Stimulated activated CD8-positive, alpha-beta memory T cell treated with anti-CD3 and anti-CD28 coated beads, Interleukin-7, amount 100 ng/mL, for 48 hours (primary cell): ENCODE results near the gene KBTBD3.
A peak's percentile ranks its signal among the peaks of the same experiment; 100 is the strongest.

Source experiments
- DNase-seq, 2 donors: peaks; one replicate each; pipeline ENCODE4 v3.0.0-alpha.2; 2020; ENCODE audit warnings: low read depth in 1 of 2; ENCODE audit errors: extremely low read depth in 1 of 2

The KBTBD3 gene, protein sequence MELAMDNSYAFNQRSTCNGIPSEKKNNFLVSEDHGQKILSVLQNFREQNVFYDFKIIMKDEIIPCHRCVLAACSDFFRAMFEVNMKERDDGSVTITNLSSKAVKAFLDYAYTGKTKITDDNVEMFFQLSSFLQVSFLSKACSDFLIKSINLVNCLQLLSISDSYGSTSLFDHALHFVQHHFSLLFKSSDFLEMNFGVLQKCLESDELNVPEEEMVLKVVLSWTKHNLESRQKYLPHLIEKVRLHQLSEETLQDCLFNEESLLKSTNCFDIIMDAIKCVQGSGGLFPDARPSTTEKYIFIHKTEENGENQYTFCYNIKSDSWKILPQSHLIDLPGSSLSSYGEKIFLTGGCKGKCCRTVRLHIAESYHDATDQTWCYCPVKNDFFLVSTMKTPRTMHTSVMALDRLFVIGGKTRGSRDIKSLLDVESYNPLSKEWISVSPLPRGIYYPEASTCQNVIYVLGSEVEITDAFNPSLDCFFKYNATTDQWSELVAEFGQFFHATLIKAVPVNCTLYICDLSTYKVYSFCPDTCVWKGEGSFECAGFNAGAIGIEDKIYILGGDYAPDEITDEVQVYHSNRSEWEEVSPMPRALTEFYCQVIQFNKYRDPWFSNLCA

DNA sequence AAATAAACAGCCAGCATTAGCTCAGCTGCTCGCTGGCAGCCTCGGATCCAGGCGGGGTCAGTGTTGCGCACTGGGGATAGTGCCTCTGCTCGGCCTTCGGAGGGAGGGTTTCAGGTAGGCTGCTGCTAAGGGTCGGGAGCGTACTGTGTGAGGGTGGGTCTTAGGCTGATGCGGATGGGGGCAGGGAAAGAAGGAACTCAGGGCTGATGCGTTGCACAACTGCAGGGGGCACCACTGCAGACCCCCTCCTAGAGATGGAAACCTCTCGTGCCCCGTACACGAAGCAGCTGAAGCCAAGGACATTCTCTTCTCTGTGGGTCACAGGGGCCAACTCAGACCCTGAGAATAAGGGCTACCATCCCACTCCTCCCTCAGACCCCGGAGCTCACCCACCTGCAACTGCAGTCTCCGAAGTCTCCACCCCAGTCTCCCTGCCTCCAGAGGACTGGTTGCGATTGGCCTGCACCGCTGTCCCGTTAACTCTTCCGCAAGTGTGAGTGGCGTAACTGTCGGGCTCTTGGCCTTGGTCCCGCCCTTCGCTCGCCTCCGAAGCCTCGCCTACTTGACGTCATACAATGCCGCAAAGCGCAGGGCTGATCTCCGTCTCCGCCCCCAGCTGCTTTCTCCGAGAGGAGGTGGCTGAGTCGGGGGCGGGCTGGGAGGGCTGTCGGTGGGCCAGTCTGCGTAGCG is at the start of gene KBTBD3:
Gene KBTBD3 (minus strand): TSS at position 429 of the 690 bp plus-strand sequence. CDS start 18,250 bp downstream, outside the sequence.
- DNase-seq: peak; percentile 96 to 97

DNA sequence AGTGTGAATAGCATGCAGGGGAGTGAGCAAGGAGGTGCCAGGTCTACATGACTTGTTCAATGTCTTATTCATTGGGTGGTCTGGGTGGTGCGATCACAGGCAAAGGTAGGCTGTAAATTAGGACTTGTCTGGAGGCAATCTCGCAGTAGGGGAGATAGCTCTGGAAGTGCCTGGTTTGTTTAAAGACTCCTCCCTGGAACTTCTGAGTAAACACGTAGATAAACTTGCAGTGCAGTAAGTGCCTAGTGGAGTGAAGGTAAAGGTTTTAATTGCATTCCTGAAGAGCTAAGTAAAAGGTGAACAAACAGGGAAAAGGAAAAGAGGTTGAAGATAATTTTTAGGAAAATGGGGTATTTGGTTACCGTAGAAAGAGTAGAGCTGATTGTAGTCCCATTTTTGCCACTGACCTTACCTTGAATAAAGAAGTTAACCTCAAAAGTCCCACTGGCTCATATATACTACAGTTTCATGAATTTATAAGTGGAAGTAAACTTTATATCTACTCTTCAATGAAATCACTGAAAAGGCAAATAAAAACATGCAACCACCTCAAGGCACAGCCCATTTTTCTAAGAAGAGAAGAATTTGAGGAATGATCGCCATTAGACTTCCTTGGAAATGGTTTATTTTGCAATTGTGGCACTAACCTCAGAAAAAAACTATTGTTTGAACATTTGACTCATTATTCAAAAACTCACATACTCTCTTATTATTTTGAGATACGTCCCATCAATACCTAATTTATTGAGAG is 44.6 kb upstream of the KBTBD3 start:
- DNase-seq: no peak

DNA sequence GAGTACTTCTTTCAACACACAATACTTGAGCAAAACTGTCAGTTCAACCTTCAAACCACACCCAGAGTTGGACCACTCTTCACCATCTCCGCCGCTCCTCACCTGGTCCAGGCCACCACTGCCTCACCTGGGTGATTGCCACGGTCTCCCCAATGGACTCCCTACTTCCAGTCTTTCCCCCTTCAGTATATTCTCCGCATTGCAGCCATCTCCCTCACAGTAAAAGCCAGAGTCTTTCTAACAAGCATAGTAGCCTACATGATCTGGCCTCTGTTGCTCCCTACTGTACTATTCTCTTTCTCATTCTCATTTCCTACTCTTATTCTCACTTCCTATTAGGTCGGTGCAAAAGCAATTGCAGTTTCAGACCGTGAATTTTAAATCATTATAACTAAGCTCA is 28.8 kb upstream of the KBTBD3 start:
- no peak for DNase-seq

DNA sequence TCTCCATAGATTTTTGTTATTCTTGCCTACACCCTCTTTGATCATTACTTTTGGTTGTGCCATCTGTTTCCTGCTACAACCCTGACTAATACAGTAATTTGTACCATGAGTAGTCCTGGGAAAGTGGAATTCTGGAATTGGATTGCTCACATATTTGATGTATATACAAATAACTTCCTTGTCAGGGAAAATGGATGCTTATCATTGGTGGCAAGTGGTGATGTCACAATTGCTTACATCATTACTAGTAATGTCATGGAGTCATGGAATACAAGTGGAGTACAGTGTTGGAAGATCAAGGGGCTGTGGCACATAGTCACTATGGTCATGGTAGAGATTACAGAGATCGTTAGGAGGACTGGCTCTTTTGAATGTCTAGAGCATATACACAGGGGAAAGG is 24.7 kb upstream of the KBTBD3 start:
- DNase-seq: no peak

DNA sequence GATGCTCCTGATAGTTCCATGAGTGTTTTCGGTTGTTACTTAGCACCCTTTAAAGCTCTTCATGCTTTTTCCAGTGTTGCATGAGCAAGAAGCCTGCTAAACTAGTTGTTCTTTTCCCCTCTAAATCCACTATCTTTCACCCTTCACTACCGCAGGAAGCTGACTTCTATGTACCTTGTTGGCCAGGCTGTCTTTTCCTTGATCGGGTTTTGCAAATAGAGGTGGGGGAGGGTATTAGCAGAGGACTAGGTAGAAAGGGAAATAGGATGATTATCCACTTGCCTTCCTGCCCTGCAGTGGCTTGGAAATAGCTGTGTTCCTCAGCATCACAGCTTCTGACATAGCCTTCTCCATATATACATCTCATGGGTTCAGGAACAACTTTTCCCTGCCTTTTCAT is 24.2 kb upstream of the KBTBD3 start:
- no peak for DNase-seq

DNA sequence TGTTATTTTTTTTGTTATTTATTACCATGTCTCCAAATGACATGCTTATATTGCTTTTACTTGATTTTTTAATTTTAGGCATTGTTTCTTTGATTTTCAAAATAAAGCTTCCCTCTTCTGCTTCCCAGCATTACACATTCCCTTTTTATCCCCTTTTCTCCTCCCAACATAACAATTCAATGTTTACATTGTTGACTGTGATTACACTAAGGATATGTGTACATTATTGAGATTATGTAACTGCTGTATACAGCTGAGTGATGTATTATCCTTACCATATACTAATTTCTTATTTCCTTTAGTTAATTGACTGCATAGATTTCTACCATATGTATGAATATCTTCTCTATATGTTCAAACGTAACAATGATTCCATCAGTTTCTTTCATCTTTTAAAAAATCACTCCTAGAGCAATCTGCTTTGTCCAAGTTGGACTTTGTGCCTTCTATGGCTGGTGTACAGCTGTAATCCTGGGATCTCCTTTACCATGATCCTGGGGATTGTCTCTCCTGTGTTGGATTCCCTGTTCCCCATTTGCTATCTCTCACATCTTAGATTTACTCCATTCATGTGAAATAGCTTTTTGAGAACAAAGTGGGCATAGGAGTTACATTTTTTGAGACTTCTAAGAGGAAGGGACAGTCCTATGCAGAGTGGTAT is 21.9 kb upstream of the KBTBD3 start:
- DNase-seq: no peak

DNA sequence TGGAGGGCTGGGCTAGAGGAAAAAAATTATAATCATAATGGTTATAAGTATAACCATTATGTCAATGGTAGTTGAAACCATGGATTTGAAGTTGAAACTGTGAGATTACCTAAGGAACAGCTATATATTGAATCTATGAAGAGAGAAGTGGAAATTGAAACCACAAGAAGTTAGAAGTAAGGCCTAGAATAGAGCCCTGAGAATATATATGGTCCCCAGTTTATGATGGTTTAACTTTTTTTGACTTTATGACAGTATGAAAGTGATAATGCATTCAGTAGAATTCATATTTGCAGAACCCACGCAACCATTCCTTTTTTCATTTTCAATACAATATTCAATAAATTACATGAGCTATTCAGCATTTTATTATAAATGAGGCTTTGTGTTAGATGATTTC is 15.3 kb upstream of the KBTBD3 start:
- no peak for DNase-seq

DNA sequence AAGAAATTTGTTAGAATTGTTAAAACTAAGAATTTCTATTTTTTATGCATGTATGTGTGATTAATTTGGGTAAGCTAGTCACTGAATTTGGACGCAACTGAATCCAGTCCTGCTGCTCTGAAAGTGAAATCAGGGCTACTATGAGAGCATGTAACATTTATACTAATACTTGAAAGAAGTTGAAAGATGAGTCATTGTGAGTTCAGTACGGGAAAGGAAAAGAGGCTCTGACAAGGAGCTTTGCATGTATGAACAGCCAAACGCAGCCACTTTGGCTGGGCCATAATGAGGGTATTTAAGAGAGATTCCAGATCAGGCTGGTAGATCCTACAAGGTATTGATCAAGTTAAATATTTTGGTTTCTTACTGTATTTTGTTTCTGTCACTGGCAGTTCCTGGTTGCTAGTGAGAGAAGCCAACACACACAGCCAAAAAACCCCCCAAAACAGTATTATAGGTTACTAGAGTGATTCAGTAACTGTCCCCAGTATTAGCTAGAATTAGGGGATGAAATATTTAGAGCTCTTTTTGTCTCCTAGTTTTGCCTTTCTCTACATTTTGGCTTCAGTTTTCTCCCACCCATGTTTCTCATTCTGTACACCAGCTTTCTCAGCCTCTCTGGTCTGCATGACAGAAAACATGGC is 14.5 kb upstream of the KBTBD3 start:
- DNase-seq: no peak

DNA sequence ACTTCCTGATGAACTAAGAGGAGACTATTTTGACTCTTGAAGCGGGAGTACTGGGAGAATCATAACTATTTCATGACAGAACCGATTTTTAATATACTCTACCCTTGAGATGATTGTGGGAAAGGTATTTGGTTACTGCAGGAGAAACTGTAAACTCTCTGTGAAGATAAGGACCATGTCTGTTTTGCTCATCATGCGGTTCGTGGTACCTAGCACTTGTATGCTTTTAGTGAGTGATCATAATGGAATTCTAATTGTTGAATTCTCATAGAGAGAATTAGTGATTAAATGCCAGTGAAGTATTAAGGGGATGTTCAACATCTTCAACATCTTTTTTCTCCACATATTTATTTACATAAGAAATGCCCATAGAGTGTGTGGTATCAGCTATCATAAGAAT is 11.7 kb upstream of the KBTBD3 start:
- no peak for DNase-seq

DNA sequence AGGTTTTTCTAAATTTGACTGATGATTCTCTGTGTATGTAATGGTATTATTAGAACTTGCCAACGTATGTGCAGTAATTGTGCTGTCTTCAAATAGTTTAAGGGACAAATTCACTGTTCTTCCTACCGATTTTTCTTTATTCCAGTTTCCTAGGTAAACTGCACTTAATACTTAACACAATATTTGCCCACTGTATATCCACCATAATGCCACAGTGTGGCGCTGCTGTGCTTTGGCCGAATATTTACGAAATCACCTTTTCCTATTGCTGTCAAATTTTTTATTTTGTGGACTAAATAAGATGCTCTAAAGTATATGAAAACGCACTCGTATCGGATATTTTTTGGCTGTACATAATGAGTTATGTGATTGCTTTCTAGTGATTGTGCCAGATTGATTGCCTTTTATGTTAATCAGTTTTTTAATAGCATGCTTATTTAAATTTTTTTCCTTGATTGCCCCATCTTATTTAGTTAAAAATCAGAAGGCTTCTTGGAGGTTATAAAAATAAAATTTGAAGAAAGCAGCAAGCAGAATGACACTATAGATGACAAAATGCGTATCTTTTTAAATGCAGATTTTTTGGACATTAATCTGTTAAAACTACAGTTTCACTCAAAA is 10.8 kb upstream of the KBTBD3 start:
- no peak for DNase-seq

DNA sequence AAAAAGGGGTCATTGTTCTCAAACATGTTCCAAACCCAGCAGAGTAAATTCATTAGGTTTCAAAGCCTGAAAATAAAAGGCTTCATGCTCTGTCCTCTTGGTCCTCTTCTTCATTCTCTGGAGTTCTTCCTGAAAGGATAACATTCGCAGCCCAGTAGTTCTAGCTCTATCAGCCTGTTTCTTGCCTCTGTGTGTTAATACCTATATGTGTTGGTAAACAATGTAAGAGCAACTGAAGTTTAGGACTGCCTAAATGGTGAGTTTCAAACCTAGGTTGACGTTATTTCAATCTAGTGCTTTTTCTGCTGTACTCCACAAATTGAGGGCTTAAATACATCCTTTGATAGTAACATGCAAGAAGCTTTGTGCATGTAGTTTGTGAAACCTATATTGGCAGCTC is 9.7 kb upstream of the KBTBD3 start:
- DNase-seq: no peak

DNA sequence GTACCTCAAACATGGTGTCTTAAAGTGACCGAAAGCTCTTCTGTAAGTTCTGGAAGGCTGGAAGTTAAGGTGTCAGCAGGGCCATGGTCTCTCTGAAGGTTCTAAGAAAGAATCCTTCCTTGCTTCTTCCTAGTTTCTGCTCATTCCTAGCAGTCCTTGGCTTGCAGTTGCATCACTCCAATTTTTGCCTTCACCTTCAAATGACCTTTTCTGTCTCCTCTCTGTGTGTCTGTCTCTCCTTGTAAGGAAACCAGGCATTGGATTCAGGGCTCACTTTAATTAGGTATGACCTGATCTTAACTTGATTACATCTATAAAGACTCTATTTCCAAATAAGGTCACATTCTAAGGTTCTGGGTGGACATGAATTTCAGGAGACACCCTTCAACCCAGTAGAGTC is 9.0 kb upstream of the KBTBD3 start:
- DNase-seq: no peak

DNA sequence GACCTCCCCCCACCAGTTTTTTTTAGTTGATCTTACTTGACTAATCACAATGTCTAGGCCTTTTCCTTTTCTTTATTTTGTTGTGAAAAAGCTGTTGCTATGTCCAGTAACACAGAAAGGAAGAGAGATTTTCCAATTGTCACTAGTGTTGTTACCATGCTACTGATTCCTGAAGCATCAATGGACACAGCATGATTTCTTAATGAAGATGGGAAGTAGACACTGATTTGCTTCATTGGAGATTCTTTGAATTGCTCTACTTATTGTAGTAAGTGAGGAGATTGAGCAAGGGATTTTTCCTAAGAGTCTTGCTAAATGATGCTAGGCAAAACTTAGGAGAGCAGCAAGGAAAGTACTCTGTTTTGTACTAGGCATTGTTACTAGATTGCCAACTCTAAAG is 4.9 kb upstream of the KBTBD3 start:
- DNase-seq: no peak

DNA sequence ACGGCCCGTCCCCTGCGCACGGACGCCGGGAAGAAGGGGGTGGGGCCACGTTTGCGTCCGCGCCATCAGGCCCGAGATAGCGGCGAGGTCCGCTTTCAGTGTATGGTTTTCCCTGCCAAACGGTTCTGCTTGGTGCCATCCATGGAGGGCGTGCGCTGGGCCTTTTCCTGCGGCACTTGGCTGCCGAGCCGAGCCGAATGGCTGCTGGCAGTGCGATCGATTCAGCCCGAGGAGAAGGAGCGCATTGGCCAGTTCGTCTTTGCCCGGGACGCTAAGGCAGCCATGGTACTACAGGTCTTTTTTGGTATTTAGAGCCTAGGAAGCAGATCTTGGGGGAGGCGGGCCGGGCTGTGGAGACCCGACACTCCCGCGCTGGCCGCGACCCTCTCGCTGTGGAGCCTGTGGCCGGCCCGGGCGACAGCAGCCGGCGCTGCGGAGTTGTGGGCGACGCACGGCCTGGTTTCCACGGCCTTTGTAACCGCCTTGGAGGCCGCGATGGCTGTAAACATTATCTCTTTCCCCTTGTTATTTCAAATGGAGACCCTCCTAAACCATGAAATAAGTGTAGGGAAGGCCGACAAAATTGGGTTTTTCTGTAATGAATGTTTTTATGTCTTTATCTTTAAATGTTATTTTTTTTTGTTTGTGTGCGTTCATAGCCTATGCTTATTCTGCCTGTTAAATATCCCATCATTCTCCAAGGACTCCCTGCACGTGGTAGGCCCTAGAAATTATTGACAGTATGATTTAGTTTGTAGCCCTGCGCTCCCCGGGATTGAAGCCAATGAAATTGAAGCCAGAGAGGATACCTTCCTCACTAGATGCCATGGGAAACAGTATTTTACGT is 685 bp upstream of the KBTBD3 start, which contains the start of gene AASDHPPT:
Gene AASDHPPT (plus strand): TSS at position 54 of the 847 bp plus-strand sequence. CDS start 49 bp downstream, at position 103.
- no peak for DNase-seq

DNA sequence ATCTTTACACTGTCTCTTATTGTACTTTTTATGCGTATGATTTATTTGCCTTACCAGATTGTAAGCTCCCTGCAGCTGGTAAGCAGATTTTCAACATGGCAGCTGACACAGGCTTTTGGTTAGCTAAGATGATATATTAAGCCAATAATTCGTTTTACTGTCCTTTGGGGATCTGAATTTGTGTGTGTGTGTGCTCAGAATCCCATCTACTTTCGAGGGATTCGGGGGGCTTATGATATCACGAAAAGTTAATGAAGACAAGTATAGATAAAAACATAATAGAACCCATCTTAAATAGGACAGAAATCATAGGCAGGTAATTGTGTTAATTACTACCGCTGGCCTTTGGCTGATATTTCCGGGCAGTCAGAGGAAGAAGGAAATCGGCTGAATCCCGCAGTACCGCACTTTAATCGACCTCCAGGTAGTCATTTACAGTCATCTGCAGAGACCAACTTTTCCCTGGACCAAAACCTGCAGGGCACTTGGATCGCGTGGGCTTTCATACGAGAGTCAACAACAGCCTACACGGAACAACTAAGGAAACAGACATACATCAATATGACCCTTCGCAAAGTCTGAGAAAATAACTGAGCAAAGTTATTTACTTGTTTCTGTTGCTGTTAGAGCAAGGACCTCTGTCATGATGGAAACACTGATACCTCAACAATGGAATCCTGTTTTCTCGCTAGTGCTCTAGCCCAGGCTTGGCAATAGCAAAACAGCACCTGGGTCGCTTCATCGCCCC is 802 bp downstream of the KBTBD3 start:
- no peak for DNase-seq

DNA sequence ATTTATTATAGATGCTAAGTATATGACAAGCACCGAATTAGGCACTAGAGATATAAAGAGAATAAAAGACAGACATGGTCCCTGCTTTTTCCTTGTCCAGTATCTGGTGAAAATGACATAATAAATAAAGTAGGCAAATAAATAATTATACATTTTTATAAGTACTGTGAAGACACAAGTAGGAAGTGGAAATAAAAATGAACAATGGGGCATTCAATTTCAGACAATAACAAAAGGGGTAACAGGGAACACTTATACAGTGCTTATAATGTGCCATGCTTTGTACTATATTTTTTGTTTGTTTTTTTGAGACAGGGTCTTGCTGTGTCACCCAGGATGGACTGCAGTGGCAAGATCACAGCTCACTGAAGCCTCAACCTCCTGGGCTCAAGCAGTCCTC is 4.3 kb downstream of the KBTBD3 start:
- no peak for DNase-seq

DNA sequence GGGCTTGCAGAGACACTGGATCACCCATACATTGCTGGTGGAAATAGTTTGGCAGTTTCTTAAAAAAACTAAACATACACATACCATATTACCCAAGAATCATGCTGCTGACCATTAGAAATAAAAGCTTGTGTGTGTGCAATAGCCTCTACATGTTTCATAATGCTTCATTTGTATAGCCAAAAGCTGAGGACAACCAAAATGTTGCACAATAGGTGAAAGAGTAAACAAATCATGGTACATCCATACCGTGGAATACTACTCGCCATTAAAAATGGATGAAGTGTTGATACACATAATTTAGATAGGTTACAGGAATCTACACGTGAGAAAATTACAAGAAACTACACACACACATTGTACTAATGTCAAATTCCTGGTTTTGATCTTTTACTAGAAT is 6.5 kb downstream of the KBTBD3 start:
- no peak for DNase-seq

DNA sequence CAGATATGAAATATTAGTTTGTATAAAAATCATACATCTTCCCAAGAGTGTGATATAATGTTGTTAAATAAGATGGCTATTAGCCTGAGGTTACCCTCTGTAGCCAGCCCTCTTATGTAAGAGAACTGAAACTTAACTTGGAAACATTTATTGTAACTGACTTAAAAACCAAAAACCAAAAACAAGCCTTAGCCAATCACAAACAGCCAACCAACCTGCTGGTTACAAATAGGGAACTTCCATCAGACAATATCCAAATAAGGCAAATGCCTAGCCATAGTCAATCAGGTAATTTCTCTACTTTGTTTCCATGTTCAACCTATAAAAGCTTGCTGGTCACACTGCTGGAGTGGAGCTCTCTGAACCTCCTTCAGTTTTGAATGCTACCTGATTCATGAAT is 14.1 kb downstream of the KBTBD3 start:
- DNase-seq: no peak
